T-helper 1 cell (primary cell): ENCODE data around the gene DMRTA2.
A peak's percentile ranks its signal among the peaks of the same experiment; 100 is the strongest.

Experiments used
- DNase-seq, 5 donors: peaks; one replicate each; pipeline ENCODE4 v3.0.0-alpha.2; 2012 to 2020
- total RNA-seq, 4 donors: gene quantifications; one replicate each; lab custom pipeline; 2026; lab: John Stamatoyannopoulos, UW

Gene DMRTA2
- 0 to 0.08 (median 0) reads per million in 4 donors for total RNA-seq

DNA sequence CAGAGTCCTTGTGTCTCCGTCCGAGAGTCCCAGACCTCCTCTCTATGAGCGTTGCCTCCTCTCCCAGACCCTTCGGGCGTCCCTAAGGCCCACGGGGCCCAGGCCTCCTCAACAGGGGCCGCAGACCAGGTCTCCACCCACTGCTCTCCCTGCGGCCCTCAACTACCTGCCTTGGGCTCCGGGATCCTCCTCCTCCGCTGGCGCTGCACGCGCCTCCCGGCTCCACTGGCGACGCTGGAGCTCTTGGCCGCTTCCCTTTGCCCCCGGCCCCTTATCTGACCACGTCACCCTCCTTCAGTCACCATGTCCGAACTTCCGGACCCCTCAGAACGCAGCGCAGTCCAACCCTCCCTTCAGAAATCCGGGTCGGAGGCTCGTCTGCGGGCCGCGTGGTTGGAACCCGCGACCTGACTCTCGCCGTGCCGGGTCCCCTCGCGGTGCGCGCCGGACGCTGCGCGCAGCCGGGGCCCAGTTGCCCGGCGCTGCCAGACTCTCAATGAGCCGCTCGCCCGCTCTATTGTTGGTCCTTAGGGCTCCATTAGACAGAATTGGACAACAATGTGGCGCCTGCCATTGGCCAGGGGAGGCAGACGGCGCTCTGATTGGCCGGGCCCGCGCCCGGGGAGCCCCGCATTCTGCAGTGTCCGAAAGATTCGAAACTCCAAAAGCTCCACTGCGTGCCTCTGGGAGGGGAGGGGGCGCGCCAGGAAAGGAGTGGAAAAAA lies at the start of gene DMRTA2:
Gene DMRTA2 (minus strand): TSS at position 498 of the 724 bp plus-strand sequence. CDS start 1,907 bp downstream, outside the sequence.
- no peak for DNase-seq

DNA sequence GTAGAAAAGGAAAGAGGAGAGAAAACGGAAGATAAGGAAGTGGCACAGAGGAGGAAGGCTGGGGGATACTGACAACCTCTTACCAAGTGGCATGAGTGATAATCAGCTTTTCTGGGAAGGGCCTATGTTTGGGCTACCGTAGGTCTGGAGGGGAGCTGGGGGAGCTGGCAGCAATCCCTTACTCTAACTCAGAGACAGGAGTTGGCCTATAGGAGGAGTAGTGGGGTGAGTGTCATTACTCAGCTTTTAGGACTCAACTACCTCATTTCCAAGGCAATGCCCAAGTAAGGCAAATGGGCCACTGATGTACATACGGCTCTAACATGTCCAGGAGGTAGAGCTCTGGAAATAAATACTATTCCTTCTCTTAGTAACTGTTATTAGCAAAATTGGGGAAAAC lies 48.7 kb upstream of the DMRTA2 start:
- no peak for DNase-seq

DNA sequence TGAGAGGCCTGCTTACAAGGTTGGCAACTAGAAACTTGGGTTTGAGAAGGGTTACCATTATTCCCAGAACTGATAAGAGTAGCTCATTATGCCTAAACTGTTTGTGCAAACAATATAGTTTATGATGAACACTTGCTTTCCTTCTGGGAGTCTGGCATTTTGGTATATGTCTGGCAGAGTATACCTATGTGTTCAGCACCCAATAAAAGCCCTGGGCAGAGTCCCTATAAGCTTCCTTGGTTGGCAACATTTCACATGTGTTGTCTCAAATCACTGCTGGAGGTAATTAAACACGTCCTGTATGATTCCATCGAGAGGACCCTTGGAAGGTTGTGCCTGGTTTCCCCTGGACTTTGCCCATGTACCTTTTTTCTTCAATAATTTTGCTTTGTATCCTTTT lies 39.7 kb upstream of the DMRTA2 start:
- no peak for DNase-seq

DNA sequence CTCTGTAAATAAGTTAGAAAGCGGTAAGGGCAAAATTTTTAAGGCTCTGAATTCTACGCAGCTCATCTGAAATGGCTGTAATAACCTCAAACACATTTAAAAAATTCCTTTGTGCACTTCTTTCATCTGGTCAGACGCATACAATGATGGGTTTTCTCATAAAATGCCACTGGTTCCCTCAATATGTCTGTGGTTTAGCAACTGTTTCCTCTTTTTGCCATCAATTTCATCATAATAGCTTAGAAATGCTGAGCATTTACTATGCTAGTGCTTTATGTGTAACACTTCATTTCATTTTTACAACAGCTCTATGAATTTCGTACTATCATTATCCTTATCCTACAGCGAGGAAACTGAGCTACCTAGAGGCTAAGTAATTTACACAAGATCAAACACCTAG lies 35.3 kb upstream of the DMRTA2 start:
- no peak for DNase-seq

DNA sequence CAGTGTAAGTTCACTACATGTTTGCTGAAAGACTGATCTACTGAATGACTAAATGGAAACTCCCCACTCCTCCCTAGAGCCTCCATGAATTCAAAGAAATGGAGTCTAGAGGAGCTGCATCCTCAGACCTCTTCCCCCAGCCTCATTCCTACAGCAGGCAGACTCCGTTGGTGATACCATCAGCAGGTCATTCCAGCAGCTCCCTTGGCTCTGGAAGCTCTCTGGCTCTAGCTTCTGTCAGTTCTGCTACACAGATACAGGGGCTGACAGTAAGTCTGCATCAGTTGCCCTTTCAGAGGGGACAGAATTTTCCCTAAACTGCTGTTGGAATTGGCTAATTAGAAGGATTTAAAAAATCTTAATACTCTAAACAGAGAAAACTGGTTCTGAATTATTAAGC lies 31.7 kb upstream of the DMRTA2 start:
- DNase-seq: no peak

DNA sequence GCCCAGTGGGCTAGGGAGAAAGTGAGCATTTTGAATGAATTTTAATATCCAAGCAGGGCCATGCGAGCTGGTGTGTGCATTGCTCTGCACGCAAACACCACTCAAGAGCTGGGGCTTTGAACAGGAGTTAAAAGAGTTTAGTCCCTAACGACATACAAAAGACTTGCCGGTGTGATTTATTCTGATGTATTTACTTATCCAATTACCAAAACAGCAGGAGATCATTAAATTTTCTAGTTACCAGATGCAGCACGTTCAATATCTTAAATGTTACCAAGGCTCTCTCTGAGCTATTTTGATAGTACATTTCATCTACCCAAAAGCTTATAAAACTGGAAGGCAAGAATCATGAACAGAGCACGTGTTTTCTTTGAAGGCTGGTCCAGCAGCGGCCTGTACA lies 30.0 kb upstream of the DMRTA2 start:
- no peak for DNase-seq

DNA sequence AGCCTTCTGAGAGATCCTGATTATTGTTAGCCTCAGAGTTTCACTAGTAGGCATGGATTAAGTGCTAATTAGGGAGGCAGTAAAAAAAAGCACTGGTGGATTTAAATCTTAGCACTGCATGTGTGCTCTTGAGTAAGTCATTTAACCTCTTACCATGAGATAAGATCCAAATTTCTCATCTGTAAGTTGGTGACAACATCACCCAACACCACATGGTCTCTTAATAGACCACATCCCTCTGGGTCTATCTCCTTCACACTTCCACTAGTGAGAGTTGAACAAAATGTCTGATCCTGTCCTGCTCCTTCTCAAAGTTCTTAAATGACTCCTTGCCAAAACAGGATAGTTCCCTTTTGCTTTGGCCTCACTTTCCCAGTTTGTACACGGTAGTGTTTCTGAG lies 29.5 kb upstream of the DMRTA2 start:
- DNase-seq: no peak

DNA sequence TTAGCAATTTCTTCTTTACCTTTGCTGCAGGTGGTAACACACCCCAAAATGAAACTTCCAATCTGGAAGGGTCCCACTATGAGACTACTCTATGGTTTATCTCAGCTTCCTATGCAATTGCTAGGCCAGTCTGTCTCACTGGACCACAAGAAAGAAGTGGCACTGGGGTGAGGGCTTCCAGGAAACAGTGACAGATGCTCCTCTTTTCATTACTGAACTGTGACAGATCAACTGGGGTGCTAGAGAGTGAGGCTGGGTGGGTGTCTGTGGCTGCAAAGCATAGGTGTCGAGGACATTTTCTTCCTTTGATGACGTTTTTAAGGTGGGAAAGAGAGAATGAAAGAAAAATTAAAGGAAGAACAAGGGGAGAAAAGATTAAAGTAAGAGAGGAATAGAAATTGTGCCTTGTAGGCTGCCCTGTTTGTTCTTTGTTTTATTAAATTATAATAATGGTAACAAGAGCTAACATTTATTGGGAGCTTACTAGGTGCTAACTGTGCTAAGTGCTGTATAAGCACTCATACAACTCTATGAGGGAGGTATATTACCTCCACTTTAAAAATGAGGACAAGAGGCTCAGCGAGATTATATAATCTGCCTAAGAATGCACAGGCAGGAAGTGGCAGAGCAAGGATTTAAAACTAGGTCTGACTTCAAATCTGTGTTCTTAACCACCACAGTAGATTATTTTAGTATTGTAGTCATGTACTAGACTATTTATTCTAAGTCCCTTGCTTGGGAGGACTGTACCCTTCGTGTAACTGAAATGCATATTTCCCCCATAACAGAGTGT lies 27.8 kb upstream of the DMRTA2 start:
- no peak for DNase-seq

DNA sequence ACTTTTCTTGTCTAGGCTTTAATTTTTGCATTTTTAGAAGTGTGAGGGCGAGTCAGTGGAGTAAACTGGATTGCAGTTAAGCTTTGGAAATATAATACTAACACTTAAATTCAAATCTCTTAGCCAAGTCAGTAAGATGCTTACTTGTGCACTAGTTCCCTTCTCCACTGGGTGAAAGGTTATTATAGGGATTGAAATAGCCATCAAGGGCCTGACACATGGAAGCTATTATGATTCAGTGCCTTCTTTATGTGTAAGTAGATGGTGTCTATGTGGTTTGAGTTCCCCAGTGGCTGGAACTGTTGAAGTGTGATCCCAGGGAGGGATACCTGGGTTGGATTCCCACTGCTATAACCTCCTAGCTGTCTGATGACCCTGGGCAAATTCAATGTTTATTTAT lies 24.7 kb upstream of the DMRTA2 start:
- DNase-seq: no peak

DNA sequence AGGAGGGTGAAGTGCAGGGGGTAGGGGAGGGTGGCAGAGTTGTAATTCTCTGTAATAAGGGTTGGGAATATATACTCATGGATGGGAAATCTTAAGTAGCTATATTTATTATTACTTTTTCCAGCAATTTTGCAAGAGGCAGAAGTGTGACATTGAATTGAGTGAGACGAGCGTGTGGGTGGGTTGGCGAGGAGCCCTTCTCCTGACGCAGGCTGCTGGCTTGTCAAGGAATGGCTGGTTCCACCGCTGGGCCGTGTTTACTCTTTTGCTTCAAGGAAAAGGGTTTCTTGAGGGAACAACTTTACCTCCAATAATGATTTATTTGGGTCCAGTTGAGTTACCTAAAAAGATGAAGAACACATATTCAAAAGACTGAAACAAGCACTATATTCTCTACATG lies 17.9 kb upstream of the DMRTA2 start:
- DNase-seq: no peak

DNA sequence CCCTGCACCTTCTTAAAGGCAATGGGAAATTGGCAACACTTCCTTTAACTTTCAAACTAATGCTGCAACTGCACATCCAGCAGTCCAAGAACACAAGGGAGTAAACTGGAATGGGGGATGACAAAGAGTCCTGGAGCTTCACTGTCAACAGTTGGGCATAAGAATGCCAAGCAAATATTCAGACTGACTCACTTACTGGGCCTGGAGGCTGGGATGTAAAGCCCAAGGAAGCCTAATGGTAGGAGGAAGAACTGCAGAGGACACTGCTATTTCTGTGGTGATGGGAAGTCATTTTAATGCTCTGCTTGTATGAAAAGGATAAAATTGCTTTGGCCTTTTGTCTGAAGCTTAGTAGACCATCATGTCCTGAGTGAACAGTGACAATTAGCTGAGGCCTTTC lies 15.7 kb upstream of the DMRTA2 start:
- DNase-seq: no peak

DNA sequence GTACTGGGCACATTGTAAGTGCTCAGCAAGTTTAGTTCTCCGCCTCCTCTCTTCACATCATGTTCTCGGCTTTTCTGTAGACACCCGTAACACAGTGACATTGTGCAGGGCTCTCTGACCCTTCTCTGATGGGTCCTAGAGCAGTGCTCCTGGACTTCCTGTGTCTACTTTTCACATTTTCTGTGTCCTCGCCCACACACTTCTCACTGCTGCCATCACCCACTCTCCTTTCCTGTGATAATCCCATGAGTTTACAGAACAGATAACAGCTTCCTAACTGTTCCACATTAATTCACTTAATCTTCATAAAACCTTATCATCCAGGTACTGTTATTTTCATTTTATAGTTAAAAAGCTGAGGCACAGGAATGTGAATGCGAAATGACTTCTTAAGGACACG lies 13.2 kb upstream of the DMRTA2 start:
- DNase-seq: no peak

DNA sequence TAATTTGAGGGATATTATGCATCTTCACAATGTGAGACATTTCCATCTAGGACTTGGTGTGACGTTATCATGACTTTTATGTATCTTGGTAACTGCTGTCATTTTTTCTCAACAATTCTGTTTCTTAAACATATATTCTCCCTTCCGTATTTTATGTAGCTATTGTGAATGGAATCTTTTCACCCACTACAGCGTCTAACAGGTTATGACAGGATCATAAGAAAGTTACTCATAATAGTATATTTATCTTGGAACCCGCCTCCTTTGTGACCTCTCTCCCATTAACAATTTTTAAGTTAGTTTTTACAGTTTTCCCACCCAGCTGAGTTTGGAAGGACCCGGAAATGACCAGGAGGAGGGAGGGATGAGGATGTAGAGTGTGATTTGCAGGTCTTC lies 6.8 kb upstream of the DMRTA2 start:
- no peak for DNase-seq

DNA sequence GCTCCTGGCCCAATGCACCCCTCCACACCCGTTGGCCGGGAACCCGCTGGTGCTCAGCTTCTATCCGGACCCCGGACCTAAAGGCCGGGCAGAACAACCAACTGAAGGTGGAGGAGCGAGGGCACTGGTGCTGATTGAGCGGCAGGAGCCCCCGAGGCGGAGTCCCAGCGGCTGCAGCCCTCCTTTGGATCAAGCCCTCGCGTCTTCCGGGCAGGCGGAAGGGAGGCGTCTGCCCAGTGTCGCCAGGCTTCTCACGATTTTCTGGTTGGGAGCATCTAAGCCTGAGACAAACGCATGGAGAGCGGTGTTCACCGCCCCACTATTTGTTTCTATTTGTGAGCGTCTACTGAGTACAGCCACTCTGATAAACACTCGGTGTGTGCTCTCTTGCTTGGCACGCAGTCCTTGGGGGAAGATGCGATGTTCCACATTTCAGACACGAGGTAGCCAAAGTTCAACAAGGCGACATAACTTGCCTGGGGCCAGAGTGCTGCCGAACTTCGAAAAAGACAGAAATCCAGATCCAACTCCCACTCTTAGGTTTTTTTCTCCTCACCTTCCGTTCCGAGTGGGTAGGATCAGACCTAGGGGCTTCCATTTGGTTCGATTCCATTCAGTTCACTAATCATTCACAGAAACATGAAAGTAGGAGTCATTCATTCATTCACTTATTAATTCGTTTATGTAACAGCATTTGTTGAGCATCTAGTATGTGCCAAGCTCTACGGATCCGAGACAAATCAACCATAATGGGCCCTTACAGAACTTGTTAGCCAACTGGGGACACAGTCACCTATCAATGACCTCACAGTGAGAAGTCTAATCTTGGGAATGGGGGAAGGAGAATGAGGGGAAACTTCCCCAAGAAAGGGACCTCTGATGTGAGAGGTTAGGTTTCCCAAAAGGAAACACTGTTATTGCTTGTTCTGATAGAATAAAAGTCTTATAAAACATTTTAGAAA lies 4.9 kb upstream of the DMRTA2 start:
- no peak for DNase-seq

DNA sequence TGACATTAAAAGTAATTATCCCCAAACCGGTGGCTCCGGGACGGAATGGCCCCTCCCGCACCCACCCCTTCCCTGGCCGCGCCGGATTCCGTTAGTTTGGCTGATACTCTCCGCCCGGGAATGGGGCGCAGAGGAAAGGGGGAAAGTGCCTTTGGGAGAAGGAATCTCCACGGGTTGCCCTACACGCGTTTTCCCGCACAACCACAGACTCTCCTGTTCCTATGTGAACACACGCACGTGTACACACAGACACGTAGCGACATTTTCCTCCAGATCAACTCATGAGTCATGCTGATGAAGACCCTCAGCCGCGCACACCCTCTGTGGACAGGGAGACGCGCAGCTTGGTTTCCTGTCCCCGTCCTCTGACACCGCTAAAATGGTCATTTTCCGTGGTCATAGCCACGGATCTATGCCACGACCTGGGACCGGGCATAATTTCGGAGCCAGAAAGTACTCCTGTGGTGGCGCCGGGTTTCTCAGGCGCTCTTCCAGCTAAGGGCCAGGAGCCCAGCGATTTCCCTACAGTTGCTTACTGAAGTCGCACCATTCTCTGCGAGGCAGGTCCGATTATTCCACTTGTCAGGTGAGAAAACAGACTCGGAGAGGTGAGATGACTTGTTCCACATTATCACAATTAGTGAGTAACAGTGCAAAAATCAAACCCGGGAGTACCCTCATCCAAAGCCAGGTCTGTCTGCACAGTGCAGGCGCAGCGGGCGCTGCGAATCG lies 4.0 kb upstream of the DMRTA2 start:
- DNase-seq: no peak

DNA sequence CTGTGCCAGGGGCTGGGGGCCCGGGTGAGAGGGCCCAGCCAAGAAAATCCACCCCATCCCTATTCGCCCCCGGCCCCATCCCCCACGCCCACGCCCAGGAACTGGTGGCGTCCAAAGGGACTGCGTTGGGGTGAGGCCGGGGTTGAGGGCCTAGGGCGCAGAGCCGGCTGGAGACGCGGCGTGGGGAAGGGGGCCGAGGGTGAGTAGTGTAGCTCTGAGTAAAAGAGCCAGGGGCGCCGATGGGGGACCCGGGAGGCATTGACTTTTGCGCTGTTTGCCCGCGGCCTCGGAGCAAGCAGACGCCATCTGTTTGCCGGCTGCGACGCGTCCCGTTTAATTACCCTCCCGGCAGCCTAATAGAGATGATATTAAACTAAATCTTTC lies 3.5 kb upstream of the DMRTA2 start:
- no peak for DNase-seq

DNA sequence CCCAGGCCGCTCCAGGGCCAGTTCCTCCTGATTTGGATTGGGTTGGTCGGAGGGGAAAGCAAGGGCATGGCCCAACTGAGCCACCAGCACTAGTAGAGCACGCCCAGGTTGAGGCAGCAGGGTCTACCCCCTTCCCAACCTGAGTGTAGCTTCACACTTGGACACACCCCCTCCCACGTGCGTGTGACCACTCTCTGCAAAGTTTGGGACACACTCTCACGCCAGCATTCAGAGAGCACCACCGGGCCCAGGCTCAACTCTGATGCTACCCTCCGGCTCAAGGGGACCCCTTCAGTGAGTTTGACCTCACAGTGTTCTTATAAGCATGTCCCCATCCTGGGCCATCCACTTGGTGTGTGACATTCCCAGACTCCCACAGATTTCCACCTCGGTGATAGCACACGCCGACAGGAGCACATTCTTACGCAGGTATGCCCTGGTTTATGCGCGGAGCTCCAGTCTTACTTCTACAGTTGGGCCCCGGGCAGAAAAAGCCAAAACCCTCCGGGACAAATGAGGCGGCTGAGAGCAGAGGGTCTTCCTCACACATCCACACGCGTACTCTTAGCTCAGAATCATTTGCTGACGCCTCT lies 3.0 kb upstream of the DMRTA2 start:
- no peak for DNase-seq

DNA sequence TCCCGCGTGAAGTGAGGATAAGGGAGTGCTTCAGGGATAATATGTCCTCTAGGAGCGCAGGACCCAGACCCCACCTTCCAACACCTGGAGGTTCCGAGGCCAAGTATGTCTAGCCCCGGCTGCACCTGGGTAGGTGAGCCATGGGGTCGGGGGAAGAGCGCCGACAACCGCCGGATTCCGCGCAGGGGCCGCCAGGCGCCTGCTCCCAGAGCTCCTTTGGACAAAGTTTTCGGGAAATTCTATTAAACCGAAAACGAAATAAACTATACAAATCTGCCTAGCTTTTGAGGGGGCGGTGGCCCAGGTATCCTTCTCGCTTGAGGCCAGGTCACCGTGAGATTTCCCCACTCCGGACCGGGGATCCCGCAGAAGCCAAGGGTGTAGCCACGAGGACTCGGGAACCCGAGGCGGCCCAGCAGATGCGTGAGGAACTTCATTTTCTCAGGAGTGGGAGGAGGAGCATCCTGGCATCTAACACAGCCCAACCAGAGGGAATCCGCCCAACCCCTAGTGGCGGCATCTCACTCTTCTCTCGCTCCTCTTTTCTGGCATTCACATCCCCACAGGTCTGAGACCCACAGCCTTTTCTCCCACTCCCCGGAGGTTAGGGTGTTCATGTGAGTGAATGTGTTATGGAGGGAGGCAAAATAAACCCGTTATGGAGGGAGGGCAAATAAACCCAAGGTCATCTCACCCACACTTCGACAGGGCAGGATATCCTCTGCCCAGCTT lies 2.3 kb upstream of the DMRTA2 start:
- DNase-seq: no peak

DNA sequence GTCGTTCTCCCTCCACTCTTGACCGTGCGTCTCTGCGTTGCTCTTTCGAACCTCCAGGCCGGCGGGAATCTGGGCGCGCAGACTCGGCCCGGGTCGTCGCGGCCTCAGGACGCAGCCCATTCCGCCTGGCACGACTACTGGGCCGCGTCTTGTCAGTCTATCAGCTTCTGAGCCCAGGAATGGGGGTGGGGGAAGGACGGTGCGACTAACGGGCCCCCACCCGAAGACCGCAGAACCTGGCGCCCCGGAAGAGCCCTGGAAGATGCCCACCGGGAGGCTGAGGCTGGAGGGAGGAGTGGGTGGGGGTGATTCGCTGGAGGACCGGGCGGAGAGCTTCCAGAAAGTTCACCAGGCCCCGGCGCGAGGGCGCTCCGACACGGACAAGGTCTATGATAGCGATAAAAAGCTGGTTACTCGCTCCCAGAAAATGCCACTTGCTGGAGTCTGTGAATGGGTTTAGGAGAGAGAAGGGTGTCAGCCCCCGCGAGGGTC lies 1.7 kb upstream of the DMRTA2 start:
- no peak for DNase-seq

DNA sequence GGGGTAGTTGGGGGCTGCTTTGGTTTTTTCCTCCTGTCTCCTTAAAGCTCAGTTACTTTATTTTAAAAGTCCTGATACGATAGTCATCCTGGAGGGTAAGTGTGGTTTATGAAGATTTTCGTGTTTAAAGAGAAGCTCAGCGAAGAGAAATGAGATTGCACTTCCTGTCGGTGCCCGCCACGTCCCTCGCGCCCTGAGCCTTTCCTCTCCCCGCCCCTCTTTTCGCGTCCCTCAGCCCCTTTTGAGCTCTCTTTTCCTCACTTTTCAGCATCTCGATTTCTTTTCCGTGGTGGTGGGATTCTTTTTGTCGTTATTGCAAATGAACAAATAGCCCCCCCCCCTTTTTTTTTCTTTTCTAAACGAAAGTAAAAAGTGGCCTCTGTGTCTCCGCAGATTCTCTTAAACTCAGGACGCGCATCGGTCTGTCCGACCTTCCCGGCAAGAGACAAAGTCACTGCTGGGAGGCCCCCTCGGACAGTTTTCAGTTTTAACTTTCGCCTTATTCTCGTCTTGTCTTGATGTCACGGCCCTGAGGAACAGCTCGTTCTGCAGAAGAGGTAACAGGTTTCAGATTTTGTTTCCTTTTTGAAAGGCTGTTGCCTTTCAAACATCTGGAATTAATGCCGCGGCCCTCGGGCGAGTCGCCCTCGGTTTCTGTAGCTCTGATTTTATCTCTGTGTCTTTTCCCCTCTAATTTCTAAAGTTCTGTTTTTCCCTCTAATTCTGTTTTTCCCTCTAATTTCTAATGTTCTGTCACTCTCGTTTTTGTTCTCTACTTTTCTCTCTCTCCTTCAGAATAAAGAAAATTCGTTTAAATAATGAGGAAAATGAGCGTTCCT lies 1.0 kb upstream of the DMRTA2 start:
- peak in 1 of 5 donors; percentile 17 for DNase-seq
